SK-N-SH treated with all-trans-retinoic acid at 6 μM for 48 hours (cell line): ENCODE measurements around the gene KRT23.

Source experiments
- ARNTL ChIP-seq: fragments of 450-650 bp; formaldehyde crosslinking; IDR thresholded peaks from 2 replicates; pipeline ENCODE4 v1.5.0; 2020; ENCODE audit warnings: low read depth, mild to moderate bottlenecking, moderate library complexity, borderline replicate concordance
- ESRRG ChIP-seq: fragments of 250-450 bp; sonication (Bioruptor Pico); IDR thresholded peaks from 2 replicates; pipeline ENCODE4 v1.6.1; 2021; ENCODE audit warnings: mild to moderate bottlenecking
- GLIS3 ChIP-seq: fragments of 250-450 bp; sonication (Bioruptor Pico); IDR thresholded peaks from 2 replicates; pipeline ENCODE4 v1.5.0; 2020; ENCODE audit warnings: mild to moderate bottlenecking, moderate library complexity
- ISL1 ChIP-seq: fragments of 250-450 bp; sonication (Bioruptor Pico); IDR thresholded peaks from 2 replicates; pipeline ENCODE4 v2.1.2; 2022; ENCODE audit warnings: mild to moderate bottlenecking, moderate library complexity
- OSR1 ChIP-seq: fragments of 250-450 bp; sonication (Bioruptor Pico); IDR thresholded peaks from 2 replicates; pipeline ENCODE4 v1.8.0; 2022; ENCODE audit warnings: moderate library complexity, mild to moderate bottlenecking, inconsistent platforms
- PATZ1 ChIP-seq: fragments of 250-450 bp; sonication (Bioruptor Pico); IDR thresholded peaks from 2 replicates; pipeline ENCODE4 v1.8.0; 2020; ENCODE audit warnings: mild to moderate bottlenecking, moderate library complexity, borderline replicate concordance
- TOX ChIP-seq: fragments of 250-450 bp; sonication (Bioruptor Pico); IDR thresholded peaks from 2 replicates; pipeline ENCODE4 v1.8.0; 2021; ENCODE audit warnings: mild to moderate bottlenecking, moderate library complexity, borderline replicate concordance
- ZFP3 ChIP-seq: fragments of 250-450 bp; sonication (Bioruptor Pico); IDR thresholded peaks from 2 replicates; pipeline ENCODE4 v1.5.0; 2020; ENCODE audit warnings: mild to moderate bottlenecking, moderate library complexity
- ZFP30 ChIP-seq: fragments of 450-650 bp; formaldehyde crosslinking; IDR thresholded peaks from 2 replicates; pipeline ENCODE4 v1.5.0; 2022; ENCODE audit warnings: mild to moderate bottlenecking, moderate library complexity
- ZNF565 ChIP-seq: fragments of 450-650 bp; formaldehyde crosslinking; conservative IDR thresholded peaks from 2 replicates; pipeline ENCODE4 v1.5.0; 2020; ENCODE audit warnings: low read depth, mild to moderate bottlenecking, moderate library complexity
- ZNF70 ChIP-seq: fragments of 450-650 bp; formaldehyde crosslinking; IDR thresholded peaks from 2 replicates; pipeline ENCODE4 v1.5.0; 2020; ENCODE audit warnings: mild to moderate bottlenecking, moderate library complexity
- ZNF8 ChIP-seq: fragments of 450-650 bp; formaldehyde crosslinking; IDR thresholded peaks from 2 replicates; pipeline ENCODE4 v1.5.0; 2020; ENCODE audit warnings: mild to moderate bottlenecking, moderate library complexity
- TF ChIP-seq, protein P1 (sequence below): fragments of 250-450 bp; sonication (Bioruptor Pico); IDR thresholded peaks from 2 replicates; pipeline ENCODE4 v1.5.1; 2020; ENCODE audit warnings: low read depth, mild to moderate bottlenecking, moderate library complexity

GRCh38 chr17:40960144-40960543, 22.7 kb upstream of the KRT23 start:
- TF ChIP-seq, protein P1, sequence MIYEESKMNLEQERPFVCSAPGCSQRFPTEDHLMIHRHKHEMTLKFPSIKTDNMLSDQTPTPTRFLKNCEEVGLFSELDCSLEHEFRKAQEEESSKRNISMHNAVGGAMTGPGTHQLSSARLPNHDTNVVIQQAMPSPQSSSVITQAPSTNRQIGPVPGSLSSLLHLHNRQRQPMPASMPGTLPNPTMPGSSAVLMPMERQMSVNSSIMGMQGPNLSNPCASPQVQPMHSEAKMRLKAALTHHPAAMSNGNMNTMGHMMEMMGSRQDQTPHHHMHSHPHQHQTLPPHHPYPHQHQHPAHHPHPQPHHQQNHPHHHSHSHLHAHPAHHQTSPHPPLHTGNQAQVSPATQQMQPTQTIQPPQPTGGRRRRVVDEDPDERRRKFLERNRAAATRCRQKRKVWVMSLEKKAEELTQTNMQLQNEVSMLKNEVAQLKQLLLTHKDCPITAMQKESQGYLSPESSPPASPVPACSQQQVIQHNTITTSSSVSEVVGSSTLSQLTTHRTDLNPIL (CRISPR knock-in tag), result no peak
- no peak for TF ChIP-seq ZNF565
- TF ChIP-seq ZFP30 (CRISPR knock-in tag), result no peak
- no peak for TF ChIP-seq PATZ1 (CRISPR knock-in tag)
- TF ChIP-seq ARNTL (CRISPR knock-in tag), result no peak
- TF ChIP-seq OSR1, result no peak
- no peak for TF ChIP-seq GLIS3
- TF ChIP-seq TOX (CRISPR knock-in tag), result no peak
- no peak for TF ChIP-seq ESRRG (CRISPR knock-in tag)
- no peak for TF ChIP-seq ZNF8
- no peak for TF ChIP-seq ZFP3 (CRISPR knock-in tag)
- no peak for TF ChIP-seq ISL1 (CRISPR knock-in tag)
- no peak for TF ChIP-seq ZNF70 (CRISPR knock-in tag)
